Fibroblast of gingiva (primary cell): ENCODE measurements around the gene RNASE13.
"Not testable (repeated sequence)": the region's sequence is repeated elsewhere in the genome, so short reads cannot be mapped to it uniquely, and the experiment has no call there.

Source experiments
- DNase-seq: peaks from one replicate; pipeline ENCODE4 v3.0.0-alpha.2; 2011; ENCODE audit warnings: low read depth

Gene RNASE13

DNA sequence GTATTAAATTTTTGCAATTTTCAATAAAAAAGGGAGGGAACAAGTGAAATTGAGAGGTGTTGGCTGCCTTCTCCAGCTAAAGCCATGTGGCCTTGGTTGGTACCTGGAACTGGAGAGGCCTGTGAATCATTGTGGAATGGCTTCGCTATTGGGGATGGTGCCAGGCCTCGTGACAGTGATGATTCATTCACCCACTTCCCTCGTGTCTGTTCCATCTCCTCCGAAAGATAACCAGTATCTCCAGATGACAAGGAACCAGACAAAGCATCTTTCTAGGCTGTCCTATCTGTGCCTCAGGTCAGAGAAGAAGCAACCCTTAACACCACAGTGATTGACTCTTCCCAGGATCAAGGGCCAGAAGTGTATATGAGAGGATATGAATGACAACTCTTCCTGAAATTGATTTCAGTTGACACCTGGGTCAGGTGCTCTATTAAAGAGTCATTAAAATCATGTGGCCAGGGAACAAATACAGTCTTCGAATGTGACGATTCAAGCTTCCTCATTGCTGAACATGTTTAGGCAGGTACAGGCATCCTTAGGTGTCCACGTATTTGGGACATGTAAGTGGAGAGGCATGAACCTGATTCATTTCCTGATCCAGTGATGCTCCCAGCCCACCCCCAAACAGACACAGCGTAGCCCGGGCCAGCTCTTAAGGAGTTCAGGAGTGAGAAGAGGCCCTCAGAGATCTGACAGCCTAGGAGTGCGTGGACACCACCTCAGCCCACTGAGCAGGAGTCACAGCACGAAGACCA is 7.2 kb upstream of the RNASE13 start, which contains the start of gene RNASE7:
RNASE7 (plus strand) TSS at position 687 of the 758 bp plus-strand sequence. CDS start 631 bp downstream, outside the sequence.
- DNase-seq: peak; percentile 22

- not testable (repeated sequence) for DNase-seq
Measured at GRCh38 chr14:21040941-21041340, 6.3 kb upstream of the RNASE13 start.

DNA sequence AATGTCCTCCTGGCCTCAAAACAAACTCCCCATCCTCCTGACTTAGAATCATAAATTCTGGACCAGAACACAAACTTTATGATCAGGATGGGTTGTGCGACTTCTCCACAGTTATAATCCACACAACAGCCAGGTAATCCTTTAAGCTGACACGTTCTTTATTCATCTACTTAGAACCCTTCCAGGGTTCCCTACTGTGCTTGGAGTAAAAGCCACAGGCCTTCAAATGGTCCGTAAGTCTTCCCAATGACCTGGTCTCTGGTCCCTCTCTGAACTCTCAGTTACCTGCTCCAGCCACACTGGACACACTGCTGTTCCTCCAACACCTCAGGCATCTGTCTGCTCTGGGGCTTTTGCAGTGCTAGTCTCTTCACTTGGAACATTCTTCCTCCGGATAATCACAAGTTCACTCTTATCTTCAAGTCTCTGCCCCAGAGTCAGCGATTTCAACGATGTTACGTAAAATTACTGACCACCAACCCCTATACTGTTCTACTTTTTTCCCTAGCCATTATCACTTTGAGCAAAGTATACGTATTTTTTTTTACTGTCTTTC is 5.8 kb upstream of the RNASE13 start:
- no peak for DNase-seq

DNA sequence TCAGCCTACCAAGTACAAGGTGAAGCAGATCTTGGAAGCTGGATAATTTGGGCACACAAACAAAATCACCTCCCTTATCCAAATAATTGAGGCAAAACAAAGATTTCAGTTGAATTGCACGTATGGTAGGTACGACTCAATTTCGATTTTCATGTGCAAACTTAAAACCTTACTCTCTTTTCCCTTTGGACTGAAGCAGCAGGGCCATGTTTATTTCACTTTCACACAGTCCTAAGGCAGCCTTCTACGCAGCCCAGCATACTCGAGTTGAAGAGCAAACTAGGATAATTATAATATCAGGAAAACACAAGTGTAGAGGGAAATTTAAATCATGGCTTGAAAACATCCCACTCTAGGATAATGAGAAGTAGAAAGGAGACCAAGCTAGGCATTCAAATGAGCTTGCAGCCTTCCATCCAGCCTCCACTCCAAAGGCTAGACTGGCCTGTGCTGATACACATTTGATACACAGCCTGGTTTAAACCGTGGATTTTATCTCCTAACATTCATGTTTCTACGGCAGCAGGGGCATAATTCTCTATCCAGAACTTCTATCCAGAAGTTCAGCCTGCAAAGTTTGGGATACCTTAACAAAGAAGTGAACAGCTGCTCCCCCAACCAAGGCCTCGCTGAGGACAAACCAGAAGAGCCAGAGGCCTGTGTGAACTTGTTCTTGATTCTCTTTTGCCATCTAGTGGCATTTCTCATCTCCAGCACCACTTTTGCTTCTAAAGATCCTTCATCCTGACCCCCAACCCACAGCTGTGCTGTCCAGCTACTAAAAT is 5.2 kb upstream of the RNASE13 start:
- DNase-seq: peak; percentile 50

- DNase-seq: peak; percentile 55
Measured at GRCh38 chr14:21038441-21039422, 4.1 kb upstream of the RNASE13 start.

DNA sequence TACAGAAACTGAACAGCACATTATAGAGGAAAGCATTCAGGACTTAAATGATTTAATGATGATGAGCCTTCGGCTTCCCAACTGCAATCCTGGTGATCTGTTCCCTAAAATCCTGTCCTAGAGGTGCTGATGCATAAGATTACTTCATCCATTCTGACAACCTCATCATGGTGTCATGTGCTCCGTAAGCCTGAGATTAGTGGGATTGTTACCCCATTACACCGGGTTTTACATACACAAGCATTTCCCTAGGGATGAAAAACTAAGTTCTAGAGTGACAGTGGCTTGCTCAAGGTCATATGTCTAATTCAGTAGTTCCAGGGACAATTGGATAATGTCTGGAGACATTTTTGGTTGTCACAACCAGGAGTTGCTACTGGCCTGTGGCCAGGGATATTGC is 2.5 kb upstream of the RNASE13 start:
- no peak for DNase-seq

- DNase-seq: no peak
Measured at GRCh38 chr14:21036751-21037150, 2.1 kb upstream of the RNASE13 start.

GRCh38 chr14:21033133-21033698 is 1.4 kb downstream of the RNASE13 start:
- no peak for DNase-seq

DNA sequence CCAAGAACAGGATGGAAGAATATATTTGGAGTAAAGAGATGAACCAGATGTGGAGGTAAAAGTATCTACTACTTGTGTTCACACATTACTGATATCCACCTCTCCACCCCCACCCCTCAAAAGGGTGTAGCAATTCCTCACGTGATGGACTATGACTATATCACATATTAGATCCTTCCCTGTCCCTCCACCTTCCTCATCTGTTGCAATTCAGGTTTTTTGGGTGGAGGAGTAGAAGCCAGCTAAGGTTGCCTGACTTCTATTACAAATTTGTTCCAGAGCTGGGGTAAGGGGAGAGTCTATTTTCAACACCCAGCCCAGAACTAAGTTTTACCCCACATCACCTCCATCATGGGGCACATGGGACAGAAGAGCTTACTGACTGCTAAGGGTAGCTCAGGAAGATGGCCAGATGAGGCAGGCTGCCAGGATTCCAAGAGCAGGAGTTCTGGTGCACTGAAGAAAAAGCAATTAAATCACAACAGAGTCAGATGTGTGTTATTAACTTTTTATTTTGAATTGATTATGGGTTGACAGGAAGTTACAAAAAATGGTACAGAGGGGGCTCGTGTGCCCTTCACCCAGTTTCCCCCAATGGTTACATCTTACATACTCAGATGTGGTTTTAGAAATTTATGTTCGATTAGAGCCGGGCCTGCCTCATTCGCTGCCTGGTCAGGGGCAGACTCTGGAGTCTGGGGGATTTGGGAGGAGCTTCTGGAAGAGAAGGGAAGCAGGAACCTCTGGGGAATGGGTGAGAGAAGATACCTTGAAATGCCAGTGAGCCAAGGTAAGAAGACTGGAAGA is 2.1 kb downstream of the RNASE13 start:
- no peak for DNase-seq

- no peak for DNase-seq
Measured at GRCh38 chr14:21030531-21030930, 4.1 kb downstream of the RNASE13 start.

DNA sequence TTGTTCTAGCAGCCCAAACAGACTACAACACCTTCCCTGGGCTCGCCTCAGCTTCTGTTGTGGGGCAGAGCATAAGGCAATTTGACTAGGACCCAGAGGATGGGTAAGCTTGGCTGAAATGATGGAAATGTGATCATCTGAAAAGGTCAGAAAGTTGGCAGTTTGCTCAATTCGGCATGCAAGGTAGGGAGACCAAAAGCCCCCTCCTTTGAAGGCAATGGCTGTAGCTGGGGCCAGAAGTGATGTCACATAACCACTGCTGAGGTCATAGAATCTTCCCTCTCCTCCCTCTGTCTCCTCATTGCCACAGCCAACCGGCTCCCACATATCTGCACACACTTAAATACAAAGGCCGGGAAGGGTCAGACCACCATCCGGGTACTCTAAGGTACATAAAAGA is 4.7 kb downstream of the RNASE13 start, which contains the start of gene TPPP2:
TPPP2 (plus strand) TSS at position 301 of the 400 bp plus-strand sequence. CDS start 365 bp downstream, outside the sequence.
- DNase-seq: no peak

GRCh38 chr14:21026988-21027315 is 7.7 kb downstream of the RNASE13 start:
- no peak for DNase-seq

GRCh38 chr14:21026274-21026987 is 8.2 kb downstream of the RNASE13 start:
- no peak for DNase-seq

- no peak for DNase-seq
Measured at GRCh38 chr14:21025371-21026273, 9.0 kb downstream of the RNASE13 start.

GRCh38 chr14:21024585-21025370 is 9.8 kb downstream of the RNASE13 start, which contains the start of gene NDRG2:
Gene NDRG2, minus strand, starts transcription at chr14:21025061. Its CDS starts 1,746 bp downstream, at chr14:21023315.
- no peak for DNase-seq

GRCh38 chr14:21023817-21024584 is 10.6 kb downstream of the RNASE13 start:
- DNase-seq: no peak

DNA sequence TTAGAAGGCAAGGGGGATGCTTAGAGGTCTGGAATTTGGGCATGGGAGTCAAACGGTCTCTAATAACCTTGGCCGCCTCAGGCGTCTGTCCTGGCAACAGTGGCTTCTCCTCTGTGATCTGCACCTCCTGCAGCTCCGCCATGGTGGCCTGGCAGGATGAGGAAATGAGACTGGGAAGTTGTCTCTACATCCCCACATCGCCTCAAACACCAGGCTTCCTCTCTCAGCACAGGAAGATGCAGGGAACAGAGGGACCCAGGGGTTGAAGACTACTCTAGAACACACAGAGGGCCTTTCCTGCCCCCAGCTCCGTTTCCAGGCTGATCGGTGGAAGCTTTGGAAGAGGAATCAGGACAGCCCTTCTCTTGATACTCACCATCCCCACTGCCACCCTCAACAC is 11.4 kb downstream of the RNASE13 start:
- DNase-seq: no peak
